NCI-H1930 (cell line): ENCODE measurements around the gene NCK1.
"Not testable (repeated sequence)": the region's sequence is repeated elsewhere in the genome, so short reads cannot be mapped to it uniquely, and the experiment has no call there.

ENCODE experiments used
- DNase-seq, 2 experiments: peaks; one replicate each; lab custom pipeline; 2025; lab: John Stamatoyannopoulos, UW

NCK1 gene

GRCh38 chr3:136862617-136863322 lies 762 bp downstream of the NCK1 start:
- DNase-seq, result peak; percentile 42 to 54

- DNase-seq, result no peak
Observed at GRCh38 chr3:136869282-136869681, 7.3 kb downstream of the NCK1 start.

- DNase-seq, result not testable (repeated sequence)
Observed at GRCh38 chr3:136872258-136872657, 10.2 kb downstream of the NCK1 start.

DNA sequence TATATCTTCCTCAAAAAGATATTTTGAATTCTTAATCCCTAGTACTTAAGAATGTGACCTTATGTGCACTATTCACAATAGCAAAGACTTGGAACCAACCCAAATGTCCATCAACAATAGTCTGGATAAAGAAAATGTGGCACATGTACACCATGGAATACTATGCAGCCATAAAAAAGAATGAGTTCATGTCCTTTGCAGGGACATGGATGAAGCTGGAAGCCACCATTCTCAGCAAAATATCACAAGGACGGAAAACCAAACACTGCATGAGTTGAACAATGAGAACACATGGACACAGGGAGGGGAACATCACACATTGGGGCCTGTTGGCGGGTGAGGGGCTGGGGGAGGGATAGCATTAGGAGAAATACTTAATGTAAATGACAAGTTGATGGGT lies 17.5 kb downstream of the NCK1 start:
- DNase-seq, result not testable (repeated sequence)

GRCh38 chr3:136882571-136882970 lies 20.6 kb downstream of the NCK1 start:
- no peak for DNase-seq

DNA sequence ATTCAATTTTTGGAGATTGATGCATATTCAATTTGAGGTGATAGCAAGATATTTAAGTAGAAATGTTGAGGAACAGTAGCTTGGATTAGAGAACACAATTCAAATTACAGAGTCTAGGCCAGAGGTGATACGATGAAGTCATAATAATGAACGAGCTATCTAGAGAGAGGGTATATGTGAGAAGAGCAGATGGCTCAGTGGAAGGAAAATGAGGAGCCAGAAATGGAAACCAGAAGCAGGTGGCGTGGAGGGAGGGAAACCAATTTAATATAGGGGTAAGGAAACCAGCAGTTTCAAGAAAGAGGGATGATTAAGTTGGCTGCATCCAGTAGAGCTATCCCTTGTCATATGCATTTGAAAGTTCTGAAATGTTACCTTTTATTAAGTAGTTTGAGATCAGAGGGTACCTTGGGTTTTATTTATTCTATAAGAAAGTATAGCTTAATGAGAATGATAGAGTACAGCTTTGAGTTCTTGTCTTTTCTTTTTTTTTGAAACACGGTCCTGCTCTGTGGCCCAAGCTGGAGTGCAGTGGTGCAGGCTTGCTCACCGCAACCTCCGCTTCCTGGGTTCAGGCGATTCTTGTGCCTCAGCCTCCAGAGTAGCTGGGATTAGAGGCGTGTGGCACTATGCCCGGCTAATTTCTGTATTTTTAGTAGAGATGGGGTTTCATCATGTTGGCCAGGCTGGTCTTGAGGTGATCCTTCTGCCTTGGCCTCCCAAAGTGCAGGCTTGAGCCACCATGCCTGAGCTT lies 22.1 kb downstream of the NCK1 start:
- DNase-seq, result no peak

DNA sequence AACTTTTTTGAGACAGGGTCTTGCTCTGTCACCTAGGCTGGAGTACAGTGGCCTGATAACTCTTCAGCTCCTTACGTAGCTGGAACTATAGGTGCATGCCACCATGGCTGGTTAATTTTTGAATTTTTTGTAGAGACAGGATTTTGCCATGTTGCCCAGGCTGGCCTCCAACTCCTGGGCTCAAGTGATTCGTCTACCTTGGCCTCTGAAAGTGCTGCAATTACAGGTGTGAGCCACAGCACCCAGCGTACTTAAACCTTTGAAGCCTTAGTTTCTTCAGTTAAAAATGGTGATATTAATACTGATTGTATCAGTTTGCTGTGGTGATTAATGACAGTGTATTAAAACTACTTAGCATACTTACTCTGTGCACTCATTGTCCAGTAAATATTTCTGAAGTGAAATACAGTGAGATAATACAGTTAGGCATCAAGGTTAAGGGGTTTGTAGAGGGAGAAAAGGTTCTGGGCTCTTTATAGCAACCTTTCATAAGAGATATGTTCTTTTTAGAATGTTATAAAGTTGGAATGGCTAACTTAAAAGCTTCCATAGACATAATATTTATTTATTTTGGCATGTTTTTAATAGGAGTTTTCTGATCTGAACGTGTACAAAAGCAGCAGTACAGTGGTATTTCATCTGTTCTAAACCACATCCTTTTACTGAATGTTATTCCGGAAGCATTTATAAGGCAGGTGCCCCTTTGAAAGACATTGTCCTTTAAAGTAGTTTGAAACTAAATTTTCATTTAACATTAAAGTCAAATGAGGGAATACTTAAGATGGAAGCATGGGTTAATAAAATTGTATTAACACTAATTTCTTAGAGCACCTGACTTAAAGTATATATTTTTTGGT lies 23.6 kb downstream of the NCK1 start:
- no peak for DNase-seq

DNA sequence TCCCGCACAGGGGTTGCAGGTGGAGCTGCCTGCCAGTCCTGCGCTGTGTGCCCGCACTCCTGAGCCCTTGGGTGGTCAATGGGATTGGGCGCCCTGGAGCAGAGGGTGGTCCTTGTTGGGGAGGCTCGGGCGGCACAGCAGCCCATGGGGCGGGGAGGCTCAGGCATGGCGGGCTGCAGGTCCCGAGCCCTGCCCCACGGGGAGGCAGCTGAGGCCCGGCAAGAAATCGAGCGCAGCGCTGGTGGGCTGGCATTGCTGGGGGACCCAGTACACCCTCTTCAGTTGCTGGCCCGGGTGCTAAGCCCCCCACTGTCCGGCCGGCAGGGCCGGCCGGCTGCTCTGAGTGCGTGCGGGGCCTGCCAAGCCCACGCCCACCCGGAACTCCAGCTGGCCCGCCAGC lies 27.9 kb downstream of the NCK1 start:
- DNase-seq, result no peak

GRCh38 chr3:136891934-136892855 lies 30.2 kb downstream of the NCK1 start:
- no peak for DNase-seq

GRCh38 chr3:136893848-136894443 lies 31.9 kb downstream of the NCK1 start:
- DNase-seq, result no peak

DNA sequence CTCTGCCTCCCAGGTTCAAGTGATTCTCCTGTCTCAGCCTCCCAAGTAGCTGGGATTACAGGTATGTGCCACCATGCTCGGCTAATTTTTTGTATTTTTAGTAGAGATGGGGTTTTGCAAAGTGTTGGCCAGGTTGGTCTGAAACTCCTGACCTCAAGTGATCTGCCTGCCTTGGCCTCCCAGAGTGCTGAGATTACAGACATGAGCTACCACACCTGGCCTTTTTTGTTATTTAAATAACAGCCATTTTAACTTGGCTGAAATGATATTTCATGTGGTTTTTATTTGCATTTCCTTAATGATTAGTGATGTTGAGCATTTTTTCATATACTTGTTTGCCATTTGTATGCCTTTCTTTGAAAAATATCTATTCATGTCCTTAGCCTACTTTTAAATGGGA lies 35.2 kb downstream of the NCK1 start:
- DNase-seq, result not testable (repeated sequence)

GRCh38 chr3:136898549-136898948 lies 36.5 kb downstream of the NCK1 start:
- DNase-seq, result no peak

DNA sequence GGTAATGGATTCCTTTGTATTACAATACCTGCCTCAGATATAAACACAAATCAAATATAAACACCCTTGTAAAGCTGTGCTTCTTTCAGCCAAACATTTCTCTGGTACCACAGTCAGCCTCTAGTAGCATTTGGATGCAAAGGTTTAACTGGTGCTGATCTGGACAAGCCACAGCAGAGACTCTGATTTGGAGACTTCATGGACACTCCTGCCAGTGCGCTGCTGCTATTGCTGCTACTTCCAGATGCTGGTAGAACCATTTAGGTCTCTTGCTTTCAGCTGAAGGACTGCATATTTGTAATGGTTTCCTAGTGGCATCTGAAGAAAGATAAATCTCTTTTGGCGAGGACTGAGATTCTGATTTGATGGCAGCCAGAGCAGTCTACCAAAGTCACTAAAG lies 36.9 kb downstream of the NCK1 start:
- no peak for DNase-seq

DNA sequence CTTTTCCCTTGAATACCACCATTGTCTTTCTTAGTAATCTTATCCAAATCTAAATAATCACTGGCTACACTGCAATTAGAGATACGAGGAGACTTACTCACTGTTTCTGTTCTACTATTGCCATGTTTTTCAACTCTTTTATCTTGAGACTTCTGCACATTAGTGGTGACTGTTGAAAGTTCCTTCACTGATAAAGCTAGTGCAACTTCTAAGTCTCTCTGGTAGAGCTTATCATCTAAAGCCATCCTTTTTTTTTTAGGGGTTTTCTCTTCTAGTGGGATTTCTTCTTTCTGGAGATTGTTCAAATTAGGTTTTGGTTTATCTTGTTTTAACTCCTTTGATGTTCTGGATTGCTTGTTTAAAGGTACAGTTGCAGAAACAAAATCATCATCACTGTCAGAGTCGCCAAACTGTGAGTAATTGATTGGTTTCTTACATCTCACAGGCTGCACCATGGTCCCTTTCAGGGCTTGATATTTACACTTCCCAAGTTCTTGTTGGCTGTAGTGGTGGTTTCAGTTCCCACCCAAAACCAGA lies 37.7 kb downstream of the NCK1 start:
- DNase-seq, result no peak

GRCh38 chr3:136900694-136901093 lies 38.7 kb downstream of the NCK1 start:
- not testable (repeated sequence) for DNase-seq

DNA sequence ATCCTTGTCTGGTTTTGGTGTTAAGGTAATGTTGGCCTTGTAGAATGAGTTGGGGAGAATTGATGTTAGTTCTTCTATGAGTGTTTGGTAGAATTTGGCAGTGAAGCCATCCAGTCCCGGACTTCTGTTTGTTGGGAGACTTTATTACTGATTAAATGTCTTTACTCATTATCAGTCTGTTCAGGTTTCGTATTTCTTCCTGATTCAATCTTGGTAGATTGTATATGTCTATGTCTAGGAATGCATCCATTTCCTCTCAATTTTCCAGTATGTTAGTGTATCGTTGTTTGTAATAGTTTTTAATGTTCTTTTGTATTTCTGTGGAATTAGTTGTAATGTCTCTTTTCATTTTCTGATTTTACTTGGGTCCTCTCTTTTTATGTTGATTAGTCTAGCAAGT lies 39.4 kb downstream of the NCK1 start:
- DNase-seq, result no peak

DNA sequence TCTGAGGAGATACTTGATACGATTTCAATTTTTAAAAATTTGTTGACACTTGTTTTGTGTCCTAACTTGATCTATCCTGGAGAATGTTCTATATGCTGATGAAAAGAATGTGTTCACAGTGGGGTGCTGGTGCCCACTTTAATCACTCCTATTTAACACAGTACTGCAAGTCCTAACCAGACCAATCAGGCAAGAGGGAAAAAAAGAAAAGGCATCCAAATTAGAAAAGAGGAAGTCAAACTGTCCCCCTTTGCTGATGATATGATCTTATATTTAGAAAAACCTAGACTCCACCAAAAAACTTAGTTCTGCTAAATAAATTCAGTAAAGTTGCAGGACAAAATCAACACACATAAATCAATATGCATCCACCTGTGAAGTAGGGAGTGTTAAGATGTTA lies 40.5 kb downstream of the NCK1 start:
- not testable (repeated sequence) for DNase-seq

DNA sequence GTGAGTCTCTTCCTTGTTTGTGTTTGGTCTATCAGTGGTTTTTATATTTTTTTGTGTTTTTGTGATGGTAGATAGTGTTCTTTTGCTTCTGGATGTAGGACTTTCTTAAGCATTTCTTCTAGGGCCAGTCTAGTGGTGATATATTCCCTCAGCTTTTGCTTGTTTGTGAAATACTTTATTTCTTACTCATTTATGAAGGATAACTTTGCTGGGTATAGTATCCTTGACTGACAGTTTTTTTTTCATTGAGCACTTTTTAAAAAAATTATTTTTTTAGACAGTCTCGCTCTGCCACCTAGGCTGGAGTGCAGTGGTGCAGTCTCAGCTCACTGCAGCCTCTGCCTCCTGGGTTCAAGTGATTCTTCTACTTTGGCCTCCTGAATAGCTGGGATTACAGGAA lies 41.9 kb downstream of the NCK1 start:
- DNase-seq, result no peak

GRCh38 chr3:136904746-136905145 lies 42.7 kb downstream of the NCK1 start:
- no peak for DNase-seq

GRCh38 chr3:136905549-136905948 lies 43.5 kb downstream of the NCK1 start:
- DNase-seq, result no peak

DNA sequence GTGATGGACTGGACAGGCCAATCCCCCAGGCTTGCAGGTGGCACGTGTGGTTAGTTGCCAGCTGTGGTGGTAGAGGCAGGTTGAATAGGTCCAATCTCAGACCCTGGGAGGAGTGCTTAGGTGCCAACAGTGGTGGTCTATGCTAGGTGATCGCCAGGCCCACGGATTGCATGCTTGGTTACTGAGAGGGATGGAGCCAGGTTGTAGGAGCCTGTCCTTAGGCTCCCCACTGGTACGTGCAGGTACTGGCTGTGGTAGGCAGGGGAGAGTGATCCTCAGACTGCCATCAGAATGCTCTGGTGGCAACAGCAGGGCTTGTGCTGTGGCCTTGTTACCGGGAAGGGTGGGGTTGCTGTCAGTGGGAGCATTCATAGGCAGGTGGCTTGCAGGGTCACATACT lies 44.7 kb downstream of the NCK1 start:
- no peak for DNase-seq
